ENCODE measurements around the gene HOXB3.

DNA sequence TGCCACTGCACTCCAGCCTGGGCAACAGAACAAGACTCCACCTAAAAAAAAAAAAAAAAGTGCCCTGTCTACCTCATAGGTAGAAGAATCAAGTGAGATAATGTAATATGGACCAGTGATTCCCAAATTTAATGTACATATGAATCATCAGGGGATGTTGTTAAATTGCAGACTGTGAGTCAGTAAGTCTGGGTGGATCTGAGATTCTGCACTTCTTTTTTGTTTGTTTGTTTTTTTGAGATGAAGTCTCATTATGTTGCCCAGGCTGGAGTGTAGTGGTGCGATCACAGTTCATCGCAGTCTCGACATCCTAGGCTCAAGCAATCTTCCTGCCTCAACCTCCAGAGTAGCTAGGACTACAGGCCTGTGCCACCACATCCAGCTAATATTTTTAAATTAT is 90.8 kb downstream of the HOXB3 start:
- TF ChIP-seq, protein P1, sequence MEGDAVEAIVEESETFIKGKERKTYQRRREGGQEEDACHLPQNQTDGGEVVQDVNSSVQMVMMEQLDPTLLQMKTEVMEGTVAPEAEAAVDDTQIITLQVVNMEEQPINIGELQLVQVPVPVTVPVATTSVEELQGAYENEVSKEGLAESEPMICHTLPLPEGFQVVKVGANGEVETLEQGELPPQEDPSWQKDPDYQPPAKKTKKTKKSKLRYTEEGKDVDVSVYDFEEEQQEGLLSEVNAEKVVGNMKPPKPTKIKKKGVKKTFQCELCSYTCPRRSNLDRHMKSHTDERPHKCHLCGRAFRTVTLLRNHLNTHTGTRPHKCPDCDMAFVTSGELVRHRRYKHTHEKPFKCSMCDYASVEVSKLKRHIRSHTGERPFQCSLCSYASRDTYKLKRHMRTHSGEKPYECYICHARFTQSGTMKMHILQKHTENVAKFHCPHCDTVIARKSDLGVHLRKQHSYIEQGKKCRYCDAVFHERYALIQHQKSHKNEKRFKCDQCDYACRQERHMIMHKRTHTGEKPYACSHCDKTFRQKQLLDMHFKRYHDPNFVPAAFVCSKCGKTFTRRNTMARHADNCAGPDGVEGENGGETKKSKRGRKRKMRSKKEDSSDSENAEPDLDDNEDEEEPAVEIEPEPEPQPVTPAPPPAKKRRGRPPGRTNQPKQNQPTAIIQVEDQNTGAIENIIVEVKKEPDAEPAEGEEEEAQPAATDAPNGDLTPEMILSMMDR (conservative IDR thresholded peaks at IDR 0.05): no peak
- TF ChIP-seq ZFX (IDR thresholded peaks at IDR 0.05): no peak
